Cortex of kidney (tissue), 1 donor: ENCODE measurements around the gene TBX19.

Experiments used
- DNase-seq: peaks from one replicate; lab custom pipeline; 2025; lab: John Stamatoyannopoulos, UW

Gene TBX19

GRCh38 chr1:168281603-168282325 is 1.1 kb downstream of the TBX19 start:
- DNase-seq: no peak

GRCh38 chr1:168285521-168285790 is 4.8 kb downstream of the TBX19 start:
- DNase-seq: no peak

- DNase-seq: no peak
Measured at GRCh38 chr1:168285971-168286927, 5.6 kb downstream of the TBX19 start.

GRCh38 chr1:168287237-168287664 is 6.6 kb downstream of the TBX19 start:
- no peak for DNase-seq

- DNase-seq: no peak
Measured at GRCh38 chr1:168288311-168289052, 7.8 kb downstream of the TBX19 start.

GRCh38 chr1:168291222-168291837 is 10.7 kb downstream of the TBX19 start:
- DNase-seq: no peak

GRCh38 chr1:168293356-168293755 is 12.7 kb downstream of the TBX19 start:
- no peak for DNase-seq

GRCh38 chr1:168295411-168296114 is 14.9 kb downstream of the TBX19 start:
- DNase-seq: no peak

GRCh38 chr1:168297019-168297730 is 16.5 kb downstream of the TBX19 start:
- DNase-seq: no peak

GRCh38 chr1:168298446-168298845 is 17.8 kb downstream of the TBX19 start:
- DNase-seq: no peak

GRCh38 chr1:168300626-168301025 is 19.9 kb downstream of the TBX19 start:
- DNase-seq: no peak

GRCh38 chr1:168301664-168302320 is 21.1 kb downstream of the TBX19 start:
- DNase-seq: no peak

- DNase-seq: no peak
Measured at GRCh38 chr1:168303716-168304540, 23.3 kb downstream of the TBX19 start.

- no peak for DNase-seq
Measured at GRCh38 chr1:168304865-168305264, 24.2 kb downstream of the TBX19 start.

- DNase-seq: no peak
Measured at GRCh38 chr1:168312718-168313604, 32.3 kb downstream of the TBX19 start.

- DNase-seq: no peak
Measured at GRCh38 chr1:168316142-168316541, 35.5 kb downstream of the TBX19 start.

GRCh38 chr1:168317309-168317708 is 36.6 kb downstream of the TBX19 start:
- no peak for DNase-seq

GRCh38 chr1:168319691-168320090 is 39.0 kb downstream of the TBX19 start:
- no peak for DNase-seq
